MM.1S (cell line): ENCODE measurements around the gene ING3.

ENCODE experiments used
- EZH2phosphoT487 ChIP-seq: fragments of 300-600 bp; sonication (generic); IDR thresholded peaks from 2 replicates; pipeline ENCODE4 v1.6.1; 2018; ENCODE audit warnings: antibody characterized with exemption, low read length
- TF ChIP-seq, protein P1 (sequence below): fragments of 300-600 bp; sonication (generic); IDR thresholded peaks from 2 replicates; pipeline ENCODE4 v1.5.1; 2016; ENCODE audit warnings: antibody characterized with exemption, low read length, mixed read lengths

DNA sequence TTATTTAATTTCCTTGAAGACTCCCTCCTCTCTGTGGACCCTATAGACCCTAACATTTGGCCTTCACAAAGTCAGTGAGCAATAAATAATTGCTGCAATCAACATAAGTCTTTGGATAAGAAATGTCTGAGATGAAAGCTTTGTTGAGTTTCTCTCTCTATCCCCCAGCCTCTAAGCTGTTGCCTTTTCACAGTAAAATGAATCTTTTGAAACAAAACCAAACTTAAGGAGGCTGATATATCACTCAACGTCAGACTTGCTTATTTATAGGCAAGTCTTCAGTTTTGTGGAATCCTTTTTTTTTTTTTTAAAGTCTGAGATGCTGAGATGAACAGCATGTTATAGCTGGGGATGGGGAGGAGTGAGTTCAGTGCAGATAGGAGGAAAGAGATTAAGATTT lies 47.9 kb downstream of the ING3 start:
- TF ChIP-seq, protein P1, sequence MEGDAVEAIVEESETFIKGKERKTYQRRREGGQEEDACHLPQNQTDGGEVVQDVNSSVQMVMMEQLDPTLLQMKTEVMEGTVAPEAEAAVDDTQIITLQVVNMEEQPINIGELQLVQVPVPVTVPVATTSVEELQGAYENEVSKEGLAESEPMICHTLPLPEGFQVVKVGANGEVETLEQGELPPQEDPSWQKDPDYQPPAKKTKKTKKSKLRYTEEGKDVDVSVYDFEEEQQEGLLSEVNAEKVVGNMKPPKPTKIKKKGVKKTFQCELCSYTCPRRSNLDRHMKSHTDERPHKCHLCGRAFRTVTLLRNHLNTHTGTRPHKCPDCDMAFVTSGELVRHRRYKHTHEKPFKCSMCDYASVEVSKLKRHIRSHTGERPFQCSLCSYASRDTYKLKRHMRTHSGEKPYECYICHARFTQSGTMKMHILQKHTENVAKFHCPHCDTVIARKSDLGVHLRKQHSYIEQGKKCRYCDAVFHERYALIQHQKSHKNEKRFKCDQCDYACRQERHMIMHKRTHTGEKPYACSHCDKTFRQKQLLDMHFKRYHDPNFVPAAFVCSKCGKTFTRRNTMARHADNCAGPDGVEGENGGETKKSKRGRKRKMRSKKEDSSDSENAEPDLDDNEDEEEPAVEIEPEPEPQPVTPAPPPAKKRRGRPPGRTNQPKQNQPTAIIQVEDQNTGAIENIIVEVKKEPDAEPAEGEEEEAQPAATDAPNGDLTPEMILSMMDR, result no peak
- no peak for TF ChIP-seq EZH2phosphoT487
